SK-N-SH (cell line): ENCODE measurements around the gene ARFGEF2. TPM values are rescaled to one million over a fixed set of nuclear protein-coding genes. Genes with fewer than 3 reads are reported as not detected.

Experiments used
- CTCF ChIA-PET: fragments of 300-600, 350-600 bp; formaldehyde crosslinking; extraction: SDS; loops from one replicate; lab custom pipeline; 2021; lab: Yijun Ruan, JAX
- POLR2A ChIA-PET: fragments of 350-600 bp; sonication (Branson Sonifier 250); formaldehyde crosslinking; extraction: SDS; loops from one replicate; lab custom pipeline; 2020; ENCODE audit warnings: antibody characterized with exemption, inconsistent platforms; lab: Yijun Ruan, JAX
- DNase-seq: peaks from one replicate; pipeline ENCODE4 v3.0.0; 2012
- H2AFZ ChIP-seq: fragments of 200-600 bp; sonication (generic); 2 replicates; pipeline ENCODE4 v1.8.1; 2016; ENCODE audit warnings: antibody characterized with exemption, mild to moderate bottlenecking, low read depth
- H3F3A ChIP-seq: fragments of 200-600 bp; sonication (generic); replicated peaks from 2 replicates; pipeline ENCODE3; 2016; ENCODE audit warnings: antibody characterized with exemption, mild to moderate bottlenecking; ENCODE audit not compliant: insufficient read depth
- H3K27ac ChIP-seq, 2 experiments: fragments of 200-500 bp in 1 of 2; fragments of 200-600 bp in 1 of 2; sonication (Bioruptor generic) in 1 of 2; sonication (generic), shearing (Covaris generic) in 1 of 2; 2 replicates each; pipeline versions ENCODE4 v1.5.1 to v1.6.1; 2014 to 2016; ENCODE audit warnings: low read depth in 2 of 2, inconsistent platforms in 1 of 2, low read length in 1 of 2, mild to moderate bottlenecking in 1 of 2, mixed read lengths in 1 of 2
- H3K27me3 ChIP-seq: fragments of 200-600 bp; sonication (generic), shearing (Covaris generic); 2 replicates; pipeline ENCODE4 v1.6.1; 2016; ENCODE audit warnings: mixed run types; ENCODE audit not compliant: insufficient read depth
- H3K36me3 ChIP-seq, 2 experiments: fragments of 200-500 bp in 1 of 2; fragments of 200-600 bp in 1 of 2; sonication (Bioruptor generic) in 1 of 2; sonication (generic) in 1 of 2; replicated peaks in 1 of 2; 2 replicates each; pipeline versions ENCODE3 to v1.5.1; 2014 to 2016; ENCODE audit warnings: low read length in 1 of 2, mild to moderate bottlenecking in 1 of 2; ENCODE audit not compliant: insufficient read depth in 2 of 2, control insufficient read depth in 1 of 2
- H3K4me1 ChIP-seq, 2 experiments: fragments of 200-500 bp in 1 of 2; fragments of 200-600 bp in 1 of 2; sonication (Bioruptor generic) in 1 of 2; sonication (generic), shearing (Covaris generic) in 1 of 2; 2 replicates each; pipeline versions ENCODE4 v1.5.1 to v1.6.1; 2014 to 2016; ENCODE audit warnings: low read depth in 1 of 2, low read length in 1 of 2, mixed run types in 1 of 2; ENCODE audit not compliant: insufficient read depth in 2 of 2, control insufficient read depth in 1 of 2
- H3K4me2 ChIP-seq: fragments of 200-600 bp; sonication (generic), shearing (Covaris generic); 2 replicates; pipeline ENCODE4 v1.6.1; 2017; ENCODE audit warnings: mixed run types
- H3K4me3 ChIP-seq, 2 experiments: fragments of 200-500 bp in 1 of 2; fragments of 200-600 bp in 1 of 2; sonication (Bioruptor generic) in 1 of 2; sonication (generic), shearing (Covaris generic) in 1 of 2; 2 replicates each; pipeline versions ENCODE4 v1.5.1 to v1.8.1; 2014 to 2016; ENCODE audit warnings: low read depth in 2 of 2, inconsistent platforms in 1 of 2, low read length in 1 of 2, mild to moderate bottlenecking in 1 of 2, mixed read lengths in 1 of 2, moderate library complexity in 1 of 2
- H3K79me2 ChIP-seq: fragments of 200-600 bp; sonication (generic); 2 replicates; pipeline ENCODE4 v1.8.1; 2017; ENCODE audit warnings: mild to moderate bottlenecking; ENCODE audit not compliant: insufficient read depth
- H3K9ac ChIP-seq: fragments of 200-600 bp; sonication (generic); 2 replicates; pipeline ENCODE4 v1.6.1; 2017; ENCODE audit warnings: mixed run types
- H3K9me2 ChIP-seq: fragments of 200-600 bp; sonication (generic); 2 replicates; pipeline ENCODE4 v1.6.1; 2017; ENCODE audit warnings: mixed run types
- H3K9me3 ChIP-seq: fragments of 200-600 bp; sonication (generic); 2 replicates; pipeline ENCODE4 v1.6.1; 2017; ENCODE audit warnings: mixed run types, mild to moderate bottlenecking, moderate library complexity
- H4K20me1 ChIP-seq: fragments of 200-600 bp; sonication (generic); 2 replicates; pipeline ENCODE4 v1.6.1; 2017; ENCODE audit warnings: mild to moderate bottlenecking, mixed run types; ENCODE audit not compliant: insufficient read depth
- CHD2 ChIP-seq: fragments of 150-350 bp; IDR thresholded peaks from 2 replicates; pipeline ENCODE4 v1.6.1; 2018; ENCODE audit warnings: low read length; ENCODE audit not compliant: partially characterized antibody
- ELF1 ChIP-seq: IDR thresholded peaks from 2 replicates; pipeline ENCODE4 v1.4.0; 2012
- EP300 ChIP-seq, 2 experiments: IDR thresholded peaks; 2 replicates each; pipeline versions ENCODE4 v1.4.0 to v1.6.1; 2012; ENCODE audit warnings: borderline replicate concordance in 1 of 2, low read depth in 1 of 2, low read length in 1 of 2
- EZH2phosphoT487 ChIP-seq: fragments of 200-600 bp; sonication (generic); IDR thresholded peaks from 2 replicates; pipeline ENCODE4 v1.6.1; 2017; ENCODE audit warnings: low read depth, mixed run types, mild to moderate bottlenecking, antibody characterized with exemption, moderate library complexity, borderline replicate concordance
- FOSL2 ChIP-seq: IDR thresholded peaks from 2 replicates; pipeline ENCODE4 v1.4.0; 2012; ENCODE audit warnings: low read depth, mild to moderate bottlenecking, moderate library complexity, borderline replicate concordance
- FOXJ3 ChIP-seq: sonication (generic); formaldehyde crosslinking; IDR thresholded peaks from 2 replicates; pipeline ENCODE4 v1.5.1; 2020; ENCODE audit warnings: mild to moderate bottlenecking, missing genetic modification reagents
- FOXM1 ChIP-seq: IDR thresholded peaks from 2 replicates; pipeline ENCODE4 v1.4.0; 2012; ENCODE audit warnings: low read depth, mild to moderate bottlenecking
- GATA2 ChIP-seq: sonication (generic); formaldehyde crosslinking; IDR thresholded peaks from 2 replicates; pipeline ENCODE4 v1.5.0; 2020; ENCODE audit warnings: mild to moderate bottlenecking, missing genetic modification reagents
- JUND ChIP-seq: IDR thresholded peaks from 2 replicates; pipeline ENCODE4 v1.4.0; 2012
- NRF1 ChIP-seq: IDR thresholded peaks from 2 replicates; pipeline ENCODE4 v1.6.1; 2012; ENCODE audit warnings: low read depth, mild to moderate bottlenecking, low read length
- POLR2AphosphoS5 ChIP-seq: IDR thresholded peaks from 2 replicates; pipeline ENCODE4 v1.6.1; 2012; ENCODE audit warnings: low read depth, low read length
- RFX5 ChIP-seq: IDR thresholded peaks from 2 replicates; pipeline ENCODE4 v1.6.1; 2012; ENCODE audit warnings: mild to moderate bottlenecking, improper control_type of control experiment, low read length
- RXRA ChIP-seq: IDR thresholded peaks from 2 replicates; pipeline ENCODE4 v1.4.0; 2012; ENCODE audit warnings: low read depth, mild to moderate bottlenecking, borderline replicate concordance
- SMC3 ChIP-seq: IDR thresholded peaks from 2 replicates; pipeline ENCODE4 v1.6.1; 2012; ENCODE audit warnings: low read depth, low read length, improper control_type of control experiment
- TAF1 ChIP-seq: IDR thresholded peaks from 2 replicates; pipeline ENCODE4 v1.6.1; 2012; ENCODE audit warnings: low read depth, mild to moderate bottlenecking, low read length, moderate library complexity, borderline replicate concordance
- USF1 ChIP-seq: IDR thresholded peaks from 2 replicates; pipeline ENCODE4 v1.4.0; 2012; ENCODE audit warnings: low read depth, borderline replicate concordance
- USF2 ChIP-seq: fragments of 150-350 bp; IDR thresholded peaks from 2 replicates; pipeline ENCODE4 v1.6.1; 2017; ENCODE audit warnings: antibody characterized with exemption, low read length, low read depth, borderline replicate concordance
- WGBS: methylation state at CpG from one replicate; pipeline ENCODE4 v1.1.6; 2017; ENCODE audit warnings: low lambda C conversion rate; 5-methylcytosine and 5-hydroxymethylcytosine counted together
- polyA plus RNA-seq, 3 experiments: library from polyadenylated mRNA; depleted of rRNA; stranded (reverse); fragments of >200 nt; gene quantifications; 2 replicates each; pipeline ENCODE4 v1.2.3, GENCODE V29; 2012
- TF ChIP-seq, protein P1 (sequence below): IDR thresholded peaks from 2 replicates; pipeline ENCODE4 v1.6.1; 2012; ENCODE audit warnings: mild to moderate bottlenecking, low read depth, low read length, moderate library complexity
- TF ChIP-seq, protein P2 (sequence below): fragments of 150-350 bp; IDR thresholded peaks from 2 replicates; pipeline ENCODE4 v1.6.1; 2016; ENCODE audit warnings: mild to moderate bottlenecking, low read depth, low read length
- TF ChIP-seq, protein P3 (sequence below): IDR thresholded peaks from 2 replicates; pipeline ENCODE4; 2012

The ARFGEF2 gene
- polyA plus RNA-seq, 1 of the 3 experiments (the other 2 are of a cell fraction) = 6.1 TPM

- Histone ChIP-seq H3K4me2 (no peak overlapping the region), H3F3A (no peaks in the 10 kb centered on the region), H2AFZ (no peak overlapping the region), H3K27ac (no peak overlapping the region), H3K9ac (no peak overlapping the region), H3K9me3 (no peaks in the 10 kb centered on the region), H3K4me1 (peaks cover 0 to 7% of the 10 kb centered on the region in 2 experiments; a peak in 1 of 4 replicates), H4K20me1 (no peaks in the 10 kb centered on the region), H3K79me2 (no peaks in the 10 kb centered on the region), H3K9me2 (no peaks in the 10 kb centered on the region), H3K27me3 (no peaks in the 10 kb centered on the region), H3K36me3 (no peaks in the 10 kb centered on the region), H3K4me3 (no peak overlapping the region)
- ChIA-PET CTCF (interaction anchor here (1.3 to 9.7 kb wide), 2 partner anchors 254 to 275 kb away, joined by 4 to 245 read pairs; no protein-coding TSS in a partner anchor), POLR2A (no interaction called here)
- TF ChIP-seq GATA2 (CRISPR knock-in tag) = no peak
- TF ChIP-seq USF2 = no peak
- no peak for TF ChIP-seq FOXM1
- TF ChIP-seq FOSL2 = no peak
- no peak for TF ChIP-seq USF1
- TF ChIP-seq, protein P1, sequence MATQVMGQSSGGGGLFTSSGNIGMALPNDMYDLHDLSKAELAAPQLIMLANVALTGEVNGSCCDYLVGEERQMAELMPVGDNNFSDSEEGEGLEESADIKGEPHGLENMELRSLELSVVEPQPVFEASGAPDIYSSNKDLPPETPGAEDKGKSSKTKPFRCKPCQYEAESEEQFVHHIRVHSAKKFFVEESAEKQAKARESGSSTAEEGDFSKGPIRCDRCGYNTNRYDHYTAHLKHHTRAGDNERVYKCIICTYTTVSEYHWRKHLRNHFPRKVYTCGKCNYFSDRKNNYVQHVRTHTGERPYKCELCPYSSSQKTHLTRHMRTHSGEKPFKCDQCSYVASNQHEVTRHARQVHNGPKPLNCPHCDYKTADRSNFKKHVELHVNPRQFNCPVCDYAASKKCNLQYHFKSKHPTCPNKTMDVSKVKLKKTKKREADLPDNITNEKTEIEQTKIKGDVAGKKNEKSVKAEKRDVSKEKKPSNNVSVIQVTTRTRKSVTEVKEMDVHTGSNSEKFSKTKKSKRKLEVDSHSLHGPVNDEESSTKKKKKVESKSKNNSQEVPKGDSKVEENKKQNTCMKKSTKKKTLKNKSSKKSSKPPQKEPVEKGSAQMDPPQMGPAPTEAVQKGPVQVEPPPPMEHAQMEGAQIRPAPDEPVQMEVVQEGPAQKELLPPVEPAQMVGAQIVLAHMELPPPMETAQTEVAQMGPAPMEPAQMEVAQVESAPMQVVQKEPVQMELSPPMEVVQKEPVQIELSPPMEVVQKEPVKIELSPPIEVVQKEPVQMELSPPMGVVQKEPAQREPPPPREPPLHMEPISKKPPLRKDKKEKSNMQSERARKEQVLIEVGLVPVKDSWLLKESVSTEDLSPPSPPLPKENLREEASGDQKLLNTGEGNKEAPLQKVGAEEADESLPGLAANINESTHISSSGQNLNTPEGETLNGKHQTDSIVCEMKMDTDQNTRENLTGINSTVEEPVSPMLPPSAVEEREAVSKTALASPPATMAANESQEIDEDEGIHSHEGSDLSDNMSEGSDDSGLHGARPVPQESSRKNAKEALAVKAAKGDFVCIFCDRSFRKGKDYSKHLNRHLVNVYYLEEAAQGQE = no peak
- TF ChIP-seq, protein P2, sequence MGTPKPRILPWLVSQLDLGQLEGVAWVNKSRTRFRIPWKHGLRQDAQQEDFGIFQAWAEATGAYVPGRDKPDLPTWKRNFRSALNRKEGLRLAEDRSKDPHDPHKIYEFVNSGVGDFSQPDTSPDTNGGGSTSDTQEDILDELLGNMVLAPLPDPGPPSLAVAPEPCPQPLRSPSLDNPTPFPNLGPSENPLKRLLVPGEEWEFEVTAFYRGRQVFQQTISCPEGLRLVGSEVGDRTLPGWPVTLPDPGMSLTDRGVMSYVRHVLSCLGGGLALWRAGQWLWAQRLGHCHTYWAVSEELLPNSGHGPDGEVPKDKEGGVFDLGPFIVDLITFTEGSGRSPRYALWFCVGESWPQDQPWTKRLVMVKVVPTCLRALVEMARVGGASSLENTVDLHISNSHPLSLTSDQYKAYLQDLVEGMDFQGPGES = no peak
- no peak for TF ChIP-seq FOXJ3 (CRISPR knock-in tag)
- TF ChIP-seq JUND = no peak
- no peak for TF ChIP-seq ELF1
- TF ChIP-seq RFX5 = no peak
- TF ChIP-seq POLR2AphosphoS5 = no peak
- no peak for TF ChIP-seq EZH2phosphoT487
- no peak for TF ChIP-seq NRF1
- TF ChIP-seq, protein P3, sequence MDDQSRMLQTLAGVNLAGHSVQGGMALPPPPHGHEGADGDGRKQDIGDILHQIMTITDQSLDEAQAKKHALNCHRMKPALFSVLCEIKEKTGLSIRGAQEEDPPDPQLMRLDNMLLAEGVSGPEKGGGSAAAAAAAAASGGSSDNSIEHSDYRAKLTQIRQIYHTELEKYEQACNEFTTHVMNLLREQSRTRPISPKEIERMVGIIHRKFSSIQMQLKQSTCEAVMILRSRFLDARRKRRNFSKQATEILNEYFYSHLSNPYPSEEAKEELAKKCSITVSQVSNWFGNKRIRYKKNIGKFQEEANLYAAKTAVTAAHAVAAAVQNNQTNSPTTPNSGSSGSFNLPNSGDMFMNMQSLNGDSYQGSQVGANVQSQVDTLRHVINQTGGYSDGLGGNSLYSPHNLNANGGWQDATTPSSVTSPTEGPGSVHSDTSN = no peak
- TF ChIP-seq SMC3 = no peak
- TF ChIP-seq TAF1 = no peak
- TF ChIP-seq RXRA = no peak
- TF ChIP-seq CHD2 = no peak
- TF ChIP-seq EP300 (IDR thresholded peaks at IDR 0.05; ENCODE audit: borderline replicate concordance in 1 of 2, low read depth in 1 of 2, low read length in 1 of 2) = no peak
- WGBS = 78% methylated on average over 2 of the region's 2 CpGs
- DNase-seq = no peak
These were observed 11.6 kb upstream of the ARFGEF2 start for GRCh38 chr20:48909910-48910309.
